Measurements from ENCODE around the gene LHFPL4.

GRCh38 chr3:9548991-9549390, 4.6 kb downstream of the LHFPL4 start:
- TF ChIP-seq EP300 (IDR thresholded peaks at IDR 0.05; ENCODE audit: borderline replicate concordance) (no peak), RAD21 (IDR thresholded peaks at IDR 0.05; ENCODE audit: low read depth) (no peak), EGR1 (IDR thresholded peaks at IDR 0.05) (no peak)

All from Ishikawa (cell line).